ENCODE measurements around the gene PHPT1.
"Not testable (repeated sequence)": the region's sequence is repeated elsewhere in the genome, so short reads cannot be mapped to it uniquely, and the experiment has no call there.

Gene PHPT1

GRCh38 chr9:136838314-136839228, 10.6 kb upstream of the PHPT1 start:
- H3K27ac Mint-ChIP-seq = no peak overlapping the region
- H3K4me1 Mint-ChIP-seq (ENCODE audit: low read depth) = peaks cover 31% of the 10 kb centered on the region
- H3K9me3 Mint-ChIP-seq = no peaks in the 10 kb centered on the region
- H3K36me3 Mint-ChIP-seq (ENCODE audit: low read depth) = peaks cover 75% of the 10 kb centered on the region
- no peak overlapping the region for H3K4me3 Mint-ChIP-seq
- H3K27me3 Mint-ChIP-seq = peaks cover 12% of the 10 kb centered on the region
- intact Hi-C loops (cut with micrococcal nuclease) = no loop called here

- no peak overlapping the region for H3K27ac Mint-ChIP-seq
- H3K36me3 Mint-ChIP-seq (ENCODE audit: low read depth) = peaks cover 66% of the 10 kb centered on the region
- peaks cover 36% of the 10 kb centered on the region for H3K4me1 Mint-ChIP-seq (ENCODE audit: low read depth)
- no peak overlapping the region for H3K4me3 Mint-ChIP-seq
- peaks cover 18% of the 10 kb centered on the region for H3K27me3 Mint-ChIP-seq
- intact Hi-C loops (cut with micrococcal nuclease) = no loop called here
- H3K9me3 Mint-ChIP-seq = no peaks in the 10 kb centered on the region
Measured at GRCh38 chr9:136839229-136840139, 9.7 kb upstream of the PHPT1 start.

- Mint-ChIP-seq H3K27ac (no peak overlapping the region), H3K4me1 (ENCODE audit: low read depth) (peaks cover 36% of the 10 kb centered on the region), H3K36me3 (ENCODE audit: low read depth) (peaks cover 61% of the 10 kb centered on the region), H3K4me3 (no peak overlapping the region), H3K27me3 (peaks cover 22% of the 10 kb centered on the region), H3K9me3 (no peaks in the 10 kb centered on the region)
- intact Hi-C loops (cut with micrococcal nuclease) = no loop called here
Measured at GRCh38 chr9:136840140-136840876, 8.9 kb upstream of the PHPT1 start.

GRCh38 chr9:136840877-136841645, 8.1 kb upstream of the PHPT1 start:
- peaks cover 28% of the 10 kb centered on the region for H3K27me3 Mint-ChIP-seq
- H3K36me3 Mint-ChIP-seq (ENCODE audit: low read depth) = peaks cover 53% of the 10 kb centered on the region
- peaks cover 36% of the 10 kb centered on the region for H3K4me1 Mint-ChIP-seq (ENCODE audit: low read depth)
- intact Hi-C loops (cut with micrococcal nuclease) = no loop called here
- H3K9me3 Mint-ChIP-seq = no peaks in the 10 kb centered on the region
- H3K27ac Mint-ChIP-seq = no peak overlapping the region
- no peak overlapping the region for H3K4me3 Mint-ChIP-seq

- peaks cover 33% of the 10 kb centered on the region for H3K27me3 Mint-ChIP-seq
- H3K4me1 Mint-ChIP-seq (ENCODE audit: low read depth) = peaks cover 41% of the 10 kb centered on the region
- peaks cover 51% of the 10 kb centered on the region for H3K36me3 Mint-ChIP-seq (ENCODE audit: low read depth)
- peak overlapping the region; percentile 78 for H3K4me3 Mint-ChIP-seq
- H3K9me3 Mint-ChIP-seq; H3K27ac Mint-ChIP-seq; intact Hi-C loops (cut with micrococcal nuclease): not testable (repeated sequence)
Measured at GRCh38 chr9:136841646-136842379, 7.4 kb upstream of the PHPT1 start.

GRCh38 chr9:136842380-136842948, 6.7 kb upstream of the PHPT1 start, which contains the start of gene AJM1:
Gene AJM1, plus strand, starts transcription at chr9:136842478. Its CDS starts 1,937 bp downstream, at chr9:136844415.
- peaks cover 46% of the 10 kb centered on the region for H3K36me3 Mint-ChIP-seq (ENCODE audit: low read depth)
- peak within 1 kb of the TSS; percentile 78 for H3K4me3 Mint-ChIP-seq
- H3K27me3 Mint-ChIP-seq = peaks cover 37% of the 10 kb centered on the region
- H3K9me3 Mint-ChIP-seq; intact Hi-C loops (cut with micrococcal nuclease); H3K27ac Mint-ChIP-seq: not testable (repeated sequence)
- H3K4me1 Mint-ChIP-seq (ENCODE audit: low read depth) = peaks cover 48% of the 10 kb centered on the region

- intact Hi-C loops (cut with micrococcal nuclease); H3K27ac Mint-ChIP-seq; H3K9me3 Mint-ChIP-seq: not testable (repeated sequence)
- Mint-ChIP-seq H3K4me3 (peak overlapping the region; percentile 52), H3K4me1 (ENCODE audit: low read depth) (peaks cover 54% of the 10 kb centered on the region), H3K27me3 (peaks cover 39% of the 10 kb centered on the region), H3K36me3 (ENCODE audit: low read depth) (peaks cover 46% of the 10 kb centered on the region)
Measured at GRCh38 chr9:136843159-136843800, 5.9 kb upstream of the PHPT1 start.

- Mint-ChIP-seq H3K4me3 (peak overlapping the region; percentile 52), H3K36me3 (ENCODE audit: low read depth) (peaks cover 46% of the 10 kb centered on the region), H3K27me3 (peaks cover 39% of the 10 kb centered on the region), H3K4me1 (ENCODE audit: low read depth) (peaks cover 54% of the 10 kb centered on the region)
- H3K27ac Mint-ChIP-seq; H3K9me3 Mint-ChIP-seq; intact Hi-C loops (cut with micrococcal nuclease): not testable (repeated sequence)
Measured at GRCh38 chr9:136843801-136844740, 5.1 kb upstream of the PHPT1 start.

GRCh38 chr9:136844761-136845464, 4.3 kb upstream of the PHPT1 start:
- intact Hi-C loops (cut with micrococcal nuclease) = loop anchor here (5.0 kb wide), 1 partner anchor 53 kb away; the partner anchor contains the start of gene TMEM141
- no peaks in the 10 kb centered on the region for H3K9me3 Mint-ChIP-seq
- H3K4me1 Mint-ChIP-seq (ENCODE audit: low read depth) = peaks cover 56% of the 10 kb centered on the region
- H3K27me3 Mint-ChIP-seq = peaks cover 39% of the 10 kb centered on the region
- peaks cover 46% of the 10 kb centered on the region for H3K36me3 Mint-ChIP-seq (ENCODE audit: low read depth)
- no peak overlapping the region for H3K27ac Mint-ChIP-seq
- H3K4me3 Mint-ChIP-seq = no peak overlapping the region

GRCh38 chr9:136845465-136846260, 3.5 kb upstream of the PHPT1 start:
- no peak overlapping the region for H3K4me3 Mint-ChIP-seq
- H3K9me3 Mint-ChIP-seq = no peaks in the 10 kb centered on the region
- H3K4me1 Mint-ChIP-seq (ENCODE audit: low read depth) = peaks cover 54% of the 10 kb centered on the region
- peaks cover 46% of the 10 kb centered on the region for H3K36me3 Mint-ChIP-seq (ENCODE audit: low read depth)
- H3K27me3 Mint-ChIP-seq = peaks cover 39% of the 10 kb centered on the region
- H3K27ac Mint-ChIP-seq = peak overlapping the region; percentile 60
- intact Hi-C loops (cut with micrococcal nuclease) = loop anchor here (5.0 kb wide), 1 partner anchor 53 kb away; the partner anchor contains the start of gene TMEM141

All from dendritic cell treated with granulocyte-macrophage colony-stimulating factor and Interleukin-4, amounts not matched to agents 40 ng/mL and 50 ng/mL, for 4 days (primary cell).